Activated effector memory CD4-positive, alpha-beta T cell treated with anti-CD3 and anti-CD28 coated beads, Interleukin-2, amount 50 U/mL, for 16 hours (primary cell): ENCODE measurements around the gene JAG1.
"Not testable (repeated sequence)": the region's sequence is repeated elsewhere in the genome, so short reads cannot be mapped to it uniquely, and the experiment has no call there.

Source experiments
- DNase-seq: peaks from one replicate; pipeline ENCODE4 v3.0.0-alpha.2; 2020

The JAG1 gene

GRCh38 chr20:10634683-10635411, 39.0 kb downstream of the JAG1 start:
- DNase-seq: no peak

DNA sequence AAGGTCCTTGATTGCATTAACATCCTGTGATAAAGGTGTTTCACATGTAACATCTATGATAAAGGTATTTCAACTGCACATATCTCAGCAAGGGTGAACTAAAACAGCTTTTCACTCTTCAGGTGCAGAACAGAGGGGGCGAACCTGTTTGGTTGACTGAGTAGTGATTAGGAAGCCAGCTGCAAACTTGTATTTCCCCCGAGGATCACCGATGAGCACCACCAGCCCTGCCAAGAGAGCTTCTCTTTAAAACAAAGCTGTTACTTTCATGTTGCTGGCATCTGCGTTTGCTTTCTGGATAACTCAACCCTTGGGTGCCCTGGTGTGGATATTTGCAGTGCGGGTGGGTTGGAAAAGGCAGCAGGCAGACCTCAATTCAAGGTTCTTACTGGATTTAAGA, 39.6 kb downstream of the JAG1 start:
- DNase-seq: no peak

DNA sequence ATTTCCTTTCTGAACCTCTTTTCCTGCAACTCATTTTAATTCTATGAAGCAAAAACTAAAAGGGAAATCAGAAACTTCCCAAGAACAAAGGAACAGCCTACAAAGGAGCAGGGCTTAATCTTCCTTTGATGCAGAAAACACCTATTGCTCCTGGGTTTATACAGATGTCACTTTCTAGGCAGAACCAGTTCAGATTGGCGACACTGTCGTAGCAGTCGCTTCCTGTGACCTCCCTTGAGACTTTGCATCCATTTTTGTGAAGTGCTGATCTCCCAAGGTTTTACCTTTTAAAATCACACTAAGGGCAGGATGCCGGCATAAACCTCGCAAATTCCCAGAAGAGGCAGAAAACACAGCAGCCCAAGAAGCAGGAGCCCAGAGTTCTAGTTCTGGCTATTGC, 40.1 kb downstream of the JAG1 start:
- DNase-seq: no peak

GRCh38 chr20:10632721-10633509, 40.9 kb downstream of the JAG1 start:
- no peak for DNase-seq

GRCh38 chr20:10631126-10631525, 42.7 kb downstream of the JAG1 start:
- no peak for DNase-seq

DNA sequence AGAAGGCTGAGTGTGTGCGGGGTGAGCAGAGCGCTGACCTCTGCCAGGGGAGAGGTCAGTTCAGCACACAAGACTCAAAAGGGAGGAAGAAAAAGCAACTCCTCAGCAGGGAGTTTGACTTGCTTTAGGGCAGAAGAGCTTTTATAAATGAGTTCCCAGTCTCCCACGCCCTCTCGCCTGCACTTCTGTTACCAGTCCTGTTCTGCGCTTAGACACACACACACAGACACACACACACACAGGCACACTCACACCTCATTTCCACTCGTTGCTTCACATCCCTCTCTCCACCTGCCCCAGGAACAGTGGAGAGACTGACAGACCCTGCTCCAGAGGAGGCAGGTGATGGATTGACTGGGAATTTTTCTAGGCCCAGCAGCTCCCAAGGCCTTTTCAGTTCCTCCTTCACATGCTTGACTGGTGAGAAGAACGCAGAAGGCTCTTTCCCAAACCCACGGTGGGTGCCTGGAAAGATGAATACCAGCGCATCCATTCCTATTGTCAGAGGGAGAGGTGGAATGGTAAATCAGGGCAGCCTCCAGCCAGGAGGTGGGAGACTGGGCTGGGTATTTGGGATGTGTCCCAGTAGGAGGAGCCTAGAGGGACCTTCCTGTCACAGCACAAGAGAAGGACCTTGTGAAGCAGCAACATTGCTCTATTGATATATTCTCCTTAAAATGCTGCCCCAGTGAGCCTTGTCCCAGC, 43.7 kb downstream of the JAG1 start:
- no peak for DNase-seq

DNA sequence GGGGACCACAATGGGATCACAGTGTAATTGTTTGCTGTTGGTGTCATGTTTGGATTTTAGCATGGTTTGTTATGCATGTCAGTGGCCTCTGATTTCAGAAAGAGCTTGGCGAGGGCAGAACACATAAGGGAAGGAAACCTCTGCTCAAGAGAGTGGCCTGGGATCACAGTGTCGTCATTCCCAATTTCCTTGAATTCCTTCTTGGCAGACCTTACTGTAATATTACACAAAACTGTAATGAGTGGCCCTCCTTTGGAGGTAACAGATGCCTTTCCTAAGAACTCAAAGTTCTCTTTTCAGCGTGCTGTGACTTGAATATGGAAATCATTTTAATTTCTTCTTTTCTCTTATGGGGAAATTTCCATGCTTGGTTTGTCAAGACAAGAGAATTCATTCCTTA, 46.9 kb downstream of the JAG1 start:
- DNase-seq: no peak

DNA sequence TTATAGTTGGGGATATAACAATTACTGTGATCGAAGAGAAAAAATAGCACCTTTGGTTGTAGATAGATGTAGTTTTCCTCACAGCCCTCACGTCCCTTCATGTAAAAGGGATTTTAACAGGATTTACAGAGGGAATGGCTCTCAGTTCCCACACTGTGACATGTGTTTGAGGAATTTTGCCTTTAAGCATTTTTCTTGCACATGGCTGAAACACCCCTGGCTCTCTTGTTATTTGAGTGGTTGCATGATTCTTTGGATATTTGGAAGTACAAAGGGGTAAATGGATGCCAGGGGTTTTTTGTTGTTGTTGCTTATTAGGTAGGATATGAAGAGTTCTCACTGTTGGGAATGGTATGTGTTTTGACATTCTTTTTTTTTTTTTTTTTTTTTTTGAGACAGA, 48.2 kb downstream of the JAG1 start:
- DNase-seq: no peak

- DNase-seq: no peak
Observed at GRCh38 chr20:10622657-10623418, 51.0 kb downstream of the JAG1 start.

- DNase-seq: no peak
Observed at GRCh38 chr20:10621149-10621548, 52.6 kb downstream of the JAG1 start.

GRCh38 chr20:10619427-10619826, 54.4 kb downstream of the JAG1 start:
- DNase-seq: no peak

DNA sequence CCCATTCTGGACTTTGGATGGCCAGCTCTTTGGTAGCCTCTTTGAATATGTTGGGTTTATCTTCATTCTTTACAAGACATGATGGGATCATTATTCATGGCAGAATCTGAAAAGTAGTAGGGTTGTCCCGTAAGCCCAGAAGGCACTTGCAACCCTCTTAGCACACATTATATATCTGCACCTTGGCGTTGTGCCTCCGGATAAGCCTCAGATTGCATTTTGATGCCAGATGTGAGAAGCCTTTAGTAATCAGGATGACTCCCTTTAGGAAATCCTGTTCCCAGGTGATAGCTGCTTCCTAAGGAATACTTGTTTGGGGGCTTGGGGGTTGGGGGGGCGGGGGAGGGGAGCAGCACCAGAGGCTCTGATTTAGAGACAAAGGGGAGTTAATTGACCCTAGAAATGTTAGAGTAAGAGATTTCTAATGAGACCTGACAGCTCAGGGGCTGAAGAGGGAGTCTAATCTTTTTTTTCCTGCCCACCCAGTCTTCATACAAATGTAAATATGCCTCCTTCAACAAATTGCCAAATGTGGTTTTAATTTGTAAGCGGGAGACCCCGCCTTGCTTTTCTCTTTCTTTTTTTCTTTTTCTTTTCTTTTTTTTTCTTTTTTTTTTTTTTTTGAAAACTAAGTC, 55.1 kb downstream of the JAG1 start:
- no peak for DNase-seq

DNA sequence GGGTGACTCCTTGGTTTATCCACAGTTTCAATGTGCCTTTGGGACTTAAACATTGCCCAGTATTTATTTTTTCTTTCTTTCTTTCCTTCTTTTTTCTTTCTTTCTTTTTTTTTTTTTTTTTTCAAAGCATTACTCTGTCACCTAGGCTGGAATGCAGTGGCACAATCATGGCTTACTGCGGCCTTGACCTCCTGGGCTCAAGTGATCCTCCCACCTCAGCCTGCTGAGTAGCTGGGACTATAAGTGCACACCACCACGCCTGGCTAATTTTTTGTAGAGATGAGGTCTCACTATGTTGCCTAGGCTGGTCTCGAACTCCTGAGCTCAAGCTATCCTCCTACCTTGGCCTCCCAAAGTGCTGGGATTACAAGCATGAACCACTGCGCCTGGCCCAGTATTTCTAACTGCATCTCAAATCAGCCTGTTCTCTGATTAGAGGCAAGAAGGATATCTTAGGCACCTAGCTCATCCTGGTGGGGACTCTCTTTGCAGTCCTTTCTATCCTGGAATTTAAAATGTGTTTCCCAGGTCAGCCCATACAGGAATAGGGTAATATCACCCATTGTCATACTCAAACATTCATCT, 56.2 kb downstream of the JAG1 start:
- not testable (repeated sequence) for DNase-seq

- no peak for DNase-seq
Observed at GRCh38 chr20:10616212-10616611, 57.6 kb downstream of the JAG1 start.

DNA sequence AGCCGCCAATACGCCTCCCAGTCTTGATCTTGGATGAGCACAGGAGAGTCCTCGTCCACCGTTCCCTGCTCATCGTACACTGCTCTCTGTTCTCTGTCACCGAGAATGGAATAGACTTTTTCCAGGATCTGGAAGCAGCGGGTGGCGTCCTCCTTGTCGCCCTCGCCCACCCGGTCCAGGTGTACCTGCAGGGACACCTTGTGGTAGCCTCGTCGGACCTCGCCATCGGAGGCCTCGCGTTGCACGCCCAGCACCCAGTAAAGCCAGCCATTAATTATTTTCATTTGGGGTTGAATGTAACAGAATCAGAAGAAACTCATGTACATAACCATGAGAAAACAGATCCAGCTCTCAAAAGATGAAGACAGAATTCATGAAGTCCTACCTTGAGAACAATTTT, 59.9 kb downstream of the JAG1 start:
- DNase-seq: no peak

DNA sequence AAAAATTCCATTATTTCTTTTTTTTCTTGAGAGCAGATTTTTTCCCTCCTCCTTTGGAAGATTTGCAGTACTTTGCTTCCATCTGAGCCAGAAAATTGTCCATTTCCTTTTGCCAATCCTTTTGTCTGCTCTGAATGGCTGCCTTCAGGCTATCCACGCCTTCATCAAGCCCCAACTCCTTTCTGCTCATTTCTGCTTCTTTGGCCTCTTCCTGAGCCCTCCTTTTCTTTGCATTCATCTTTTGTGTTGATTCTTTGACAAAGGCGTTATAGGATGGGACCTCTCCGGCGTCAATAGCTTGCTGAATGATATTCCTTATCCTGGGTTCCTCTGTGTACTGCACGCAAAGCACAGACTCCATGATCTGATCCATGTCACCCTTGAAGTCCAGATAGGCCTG, 60.4 kb downstream of the JAG1 start:
- DNase-seq: not testable (repeated sequence)

GRCh38 chr20:10611357-10611756, 62.4 kb downstream of the JAG1 start:
- no peak for DNase-seq

DNA sequence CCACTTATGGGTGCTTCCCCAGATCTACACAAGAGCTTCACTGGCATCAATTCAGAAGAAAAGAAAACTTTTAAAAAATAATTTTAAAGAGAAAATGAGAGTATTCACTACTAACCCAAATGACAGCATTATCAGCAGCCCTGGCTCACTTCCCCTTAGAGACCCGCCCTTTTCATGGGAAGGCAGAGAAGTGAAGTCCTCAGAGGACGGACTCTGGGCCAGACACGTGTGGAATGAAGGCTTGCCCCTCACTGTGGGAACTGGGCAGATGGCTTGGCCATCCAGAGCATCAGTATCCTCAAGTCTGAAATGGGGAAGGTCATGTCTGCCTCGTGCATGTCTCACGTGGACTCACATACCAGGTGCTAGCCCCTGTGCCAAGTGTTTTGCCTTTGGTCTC, 63.5 kb downstream of the JAG1 start:
- DNase-seq: no peak

GRCh38 chr20:10609770-10610169, 64.0 kb downstream of the JAG1 start:
- no peak for DNase-seq

DNA sequence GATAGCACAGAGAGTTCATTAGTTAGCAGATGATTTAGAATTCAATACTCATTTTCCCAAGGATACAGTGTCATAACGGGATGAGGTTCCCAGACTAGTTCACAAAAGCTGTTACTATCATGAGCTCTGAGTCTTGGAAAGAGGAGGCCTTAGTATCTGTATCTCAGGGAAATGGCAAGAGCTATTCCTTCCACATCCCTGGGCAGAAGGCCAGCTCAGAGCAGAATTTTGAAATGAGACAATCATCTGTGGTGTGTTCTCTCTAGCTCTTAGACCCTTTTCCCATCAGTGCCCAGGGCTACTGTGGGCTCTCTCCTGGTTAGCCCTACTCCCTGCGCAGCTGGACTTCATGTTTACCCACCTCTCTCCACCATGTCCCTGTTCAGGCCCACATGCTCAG, 64.5 kb downstream of the JAG1 start:
- DNase-seq: no peak

DNA sequence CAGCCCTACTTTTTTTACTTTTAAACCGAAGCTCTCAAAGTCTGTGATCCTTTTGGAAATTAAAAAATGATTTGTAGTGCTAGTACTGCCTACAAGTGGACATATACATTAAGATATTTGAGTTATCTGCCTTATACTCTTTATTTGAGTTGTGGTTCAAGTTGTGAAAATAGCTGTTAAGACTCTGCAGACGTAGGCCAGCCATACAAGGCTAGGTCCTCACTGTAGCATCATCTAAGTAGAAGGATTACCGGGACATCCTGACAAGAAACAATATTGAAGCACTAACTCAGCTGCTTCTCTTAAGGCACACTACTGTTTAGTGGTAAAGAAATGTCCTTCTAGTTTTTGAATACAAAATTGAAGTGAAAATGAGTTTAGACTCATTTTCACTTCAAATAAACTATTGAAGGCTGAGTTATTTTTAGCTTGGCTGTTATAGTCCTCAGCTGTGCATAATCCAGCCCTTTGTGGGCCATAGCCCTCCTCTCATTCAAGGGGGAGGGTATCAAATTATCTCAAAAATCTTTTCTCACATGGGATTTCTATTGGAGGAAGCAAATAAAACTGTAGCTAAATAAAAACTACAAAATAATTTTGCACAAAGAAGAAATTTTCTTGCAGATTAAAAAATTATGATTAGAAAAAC, 68.1 kb downstream of the JAG1 start:
- no peak for DNase-seq
